CD14-positive monocyte (primary cell): ENCODE data around the gene PPFIA4. TPM values are rescaled to one million over a fixed set of nuclear protein-coding genes. Genes with fewer than 3 reads are reported as not detected.

Experiments
- DNase-seq, 3 donors: peaks; one replicate each; pipeline ENCODE4 v3.0.0-alpha.2; 2011 to 2022
- H2AFZ ChIP-seq: 2 replicates; pipeline ENCODE4 v1.6.0; 2012; ENCODE audit warnings: mild to moderate bottlenecking, low read depth, low read length, inconsistent platforms; ENCODE audit not compliant: insufficient read depth, poor library complexity, severe bottlenecking
- H3K27ac ChIP-seq, 2 donors: 1 replicate in 1 of 2; 2 replicates in 1 of 2; pipeline ENCODE4 v1.5.1; 2012 to 2013; ENCODE audit warnings: low read length in 2 of 2, control low read depth in 1 of 2, inconsistent platforms in 1 of 2, low read depth in 1 of 2, mild to moderate bottlenecking in 1 of 2
- H3K27me3 ChIP-seq, 2 donors: one replicate each; pipeline versions ENCODE4 v1.6.0 to v1.6.1; 2011 to 2013; ENCODE audit warnings: low read length in 2 of 2; ENCODE audit not compliant: control insufficient read depth in 2 of 2, insufficient read depth in 2 of 2
- H3K36me3 ChIP-seq, 2 donors: replicated peaks in 1 of 2; 1 replicate in 1 of 2; 2 replicates in 1 of 2; pipeline versions ENCODE4 v1.5.1 to v1.6.1; 2012 to 2013; ENCODE audit warnings: low read length in 2 of 2, control low read depth in 1 of 2, inconsistent platforms in 1 of 2, mild to moderate bottlenecking in 1 of 2; ENCODE audit not compliant: insufficient read depth in 2 of 2, control insufficient read depth in 1 of 2
- H3K4me1 ChIP-seq, 2 donors: 1 replicate in 1 of 2; 2 replicates in 1 of 2; pipeline versions ENCODE4 v1.5.1 to v1.6.1; 2012 to 2013; ENCODE audit warnings: low read length in 2 of 2, control low read depth in 1 of 2, inconsistent platforms in 1 of 2, mild to moderate bottlenecking in 1 of 2, moderate library complexity in 1 of 2; ENCODE audit not compliant: insufficient read depth in 2 of 2, control insufficient read depth in 1 of 2
- H3K4me2 ChIP-seq: replicated peaks from 2 replicates; pipeline ENCODE3; 2012; ENCODE audit warnings: low read length, moderate library complexity, mild to moderate bottlenecking; ENCODE audit not compliant: poor library complexity, severe bottlenecking; ENCODE audit errors: extremely low read depth
- H3K4me3 ChIP-seq, 3 experiments: fragments of 200-600 bp in 1 of 3; sonication (generic) in 1 of 3; replicated peaks in 1 of 3; 1 replicate in 2 of 3; 2 replicates in 1 of 3; pipeline ENCODE4 v1.5.1; 2011 to 2013; ENCODE audit warnings: low read length in 3 of 3, mild to moderate bottlenecking in 3 of 3, control low read depth in 2 of 3, low read depth in 2 of 3, inconsistent platforms in 1 of 3, moderate library complexity in 1 of 3
- H3K79me2 ChIP-seq: 2 replicates; pipeline ENCODE4 v1.6.0; 2012; ENCODE audit warnings: mild to moderate bottlenecking, control low read depth, inconsistent platforms, low read length, moderate library complexity; ENCODE audit not compliant: insufficient read depth
- H3K9ac ChIP-seq: 2 replicates; pipeline ENCODE4 v1.6.0; 2017; ENCODE audit warnings: low read length, mild to moderate bottlenecking; ENCODE audit not compliant: insufficient read depth, poor library complexity, severe bottlenecking
- H3K9me3 ChIP-seq, 2 donors: replicated peaks in 1 of 2; 1 replicate in 1 of 2; 2 replicates in 1 of 2; pipeline versions ENCODE4 v1.5.1 to v1.6.1; 2012 to 2013; ENCODE audit warnings: low read length in 2 of 2, control low read depth in 1 of 2; ENCODE audit not compliant: control insufficient read depth in 1 of 2, insufficient read depth in 1 of 2
- H4K20me1 ChIP-seq: 2 replicates; pipeline ENCODE4 v1.6.0; 2012; ENCODE audit warnings: mild to moderate bottlenecking, low read length, control low read depth, moderate library complexity; ENCODE audit not compliant: insufficient read depth
- H3K27ac Mint-ChIP-seq, 7 donors: one replicate each; pipeline ENCODE4 v1.8.0; 2020; ENCODE audit warnings: mild to moderate bottlenecking in 7 of 7, mixed read lengths in 7 of 7, moderate library complexity in 6 of 7, inconsistent platforms in 2 of 7
- H3K27me3 Mint-ChIP-seq, 3 donors: one replicate each; pipeline ENCODE4 v1.8.0; 2021 to 2022; ENCODE audit warnings: low read depth in 3 of 3, mild to moderate bottlenecking in 3 of 3, mixed read lengths in 3 of 3, moderate library complexity in 3 of 3, inconsistent platforms in 1 of 3
- H3K36me3 Mint-ChIP-seq, 2 donors: one replicate each; pipeline ENCODE4 v1.8.0; 2020; ENCODE audit warnings: mixed read lengths in 2 of 2, inconsistent platforms in 1 of 2, mild to moderate bottlenecking in 1 of 2
- H3K4me1 Mint-ChIP-seq: one replicate; pipeline ENCODE4 v1.8.0; 2020; ENCODE audit warnings: mild to moderate bottlenecking, mixed read lengths
- H3K4me3 Mint-ChIP-seq, 2 donors: one replicate each; pipeline ENCODE4 v1.8.0; 2020; ENCODE audit warnings: mild to moderate bottlenecking in 2 of 2, mixed read lengths in 2 of 2, moderate library complexity in 1 of 2
- H3K9me3 Mint-ChIP-seq, 7 donors: one replicate each; pipeline ENCODE4 v1.8.0; 2020 to 2022; ENCODE audit warnings: mixed read lengths in 7 of 7, mild to moderate bottlenecking in 6 of 7, moderate library complexity in 6 of 7, inconsistent platforms in 2 of 7
- CTCF ChIP-seq: fragments of 200-600 bp; IDR thresholded peaks from one replicate; pipeline ENCODE4 v1.8.0; 2022; ENCODE audit warnings: antibody characterized with exemption, mild to moderate bottlenecking
- WGBS: methylation state at CpG from one replicate; pipeline ENCODE4 v1.1.5; 2013; ENCODE audit warnings: missing lambda C conversion rate; ENCODE audit not compliant: insufficient coverage; 5-methylcytosine and 5-hydroxymethylcytosine counted together
- intact Hi-C, 2 donors: fragments of 100-400 bp; cut with micrococcal nuclease; formaldehyde crosslinking; loops; one replicate each; pipeline versions ENCODE4 v1.15.0 to v1.15.1; 2023
- polyA plus RNA-seq, 3 donors: library from polyadenylated mRNA; depleted of rRNA in 1 of 3; unstranded in 2 of 3; stranded (reverse) in 1 of 3; fragments of 300-500 nt in 2 of 3; fragments of >200 nt in 1 of 3; fragmentation: Illumina TruSeq in 2 of 3; gene quantifications; 1 replicate in 2 of 3; 2 replicates in 1 of 3; pipeline ENCODE4 v1.2.3, GENCODE V29; 2012 to 2021

The PPFIA4 gene
- polyA plus RNA-seq, 3 donors, result 0.52 to 1.0 (median 0.97) TPM

GRCh38 chr1:203098445-203098844 lies 72.2 kb downstream of the PPFIA4 start:
- 100% methylated on average over 1 of the region's 1 CpG for WGBS
- peaks cover 24 to 36% (median 32%) of the 10 kb centered on the region in 7 donors for H3K9me3 Mint-ChIP-seq
- H3K27ac ChIP-seq, result no peak overlapping the region
- no peak overlapping the region for H2AFZ ChIP-seq
- H3K4me1 ChIP-seq, result peaks cover 0 to 3% of the 10 kb centered on the region in 2 donors
- H3K27ac Mint-ChIP-seq, result no peak overlapping the region
- no peaks in the 10 kb centered on the region for H3K27me3 ChIP-seq
- H3K4me1 Mint-ChIP-seq, result peaks cover 20% of the 10 kb centered on the region
- TF ChIP-seq CTCF, result no peak
- H3K9ac ChIP-seq, result no peak overlapping the region
- H3K79me2 ChIP-seq, result no peaks in the 10 kb centered on the region
- intact Hi-C loops, result no loop called here
- peak overlapping the region in 1 of 2 donors; percentile 22 for H3K4me3 Mint-ChIP-seq
- H3K4me3 ChIP-seq, result no peak overlapping the region
- H3K4me2 ChIP-seq, result no peak overlapping the region
- peaks cover 13 to 26% of the 10 kb centered on the region in 2 donors for H3K9me3 ChIP-seq
- H3K27me3 Mint-ChIP-seq, result peaks cover 3 to 12% (median 6%) of the 10 kb centered on the region in 3 donors
- H3K36me3 ChIP-seq, result no peaks in the 10 kb centered on the region
- DNase-seq, result no peak
- H4K20me1 ChIP-seq, result no peaks in the 10 kb centered on the region
- no peaks in the 10 kb centered on the region for H3K36me3 Mint-ChIP-seq

GRCh38 chr1:203098914-203099520 lies 72.7 kb downstream of the PPFIA4 start:
- TF ChIP-seq CTCF, result no peak
- 100% methylated on average over 2 of the region's 8 CpGs for WGBS
- no peak for DNase-seq
- H3K4me1 Mint-ChIP-seq, result peaks cover 20% of the 10 kb centered on the region
- Histone ChIP-seq H3K36me3 (no peaks in the 10 kb centered on the region), H3K27me3 (no peaks in the 10 kb centered on the region), H3K9me3 (peaks cover 10 to 21% of the 10 kb centered on the region in 2 donors), H3K4me2 (no peak overlapping the region), H3K79me2 (no peaks in the 10 kb centered on the region), H3K4me1 (peaks cover 0 to 3% of the 10 kb centered on the region in 2 donors), H2AFZ (no peak overlapping the region), H3K9ac (no peak overlapping the region), H3K27ac (no peak overlapping the region), H3K4me3 (no peak overlapping the region), H4K20me1 (no peaks in the 10 kb centered on the region)
- H3K9me3 Mint-ChIP-seq, result peaks cover 22 to 31% (median 28%) of the 10 kb centered on the region in 7 donors
- no peaks in the 10 kb centered on the region for H3K36me3 Mint-ChIP-seq
- H3K4me3 Mint-ChIP-seq, result no peak overlapping the region
- no peak overlapping the region for H3K27ac Mint-ChIP-seq
- intact Hi-C loops, result no loop called here
- peaks cover 3 to 12% (median 6%) of the 10 kb centered on the region in 3 donors for H3K27me3 Mint-ChIP-seq
